GM21367 (cell line): ENCODE data around the gene BAZ1B.
A peak's percentile ranks its signal among the peaks of the same experiment; 100 is the strongest.
"Not testable (repeated sequence)": the region's sequence is repeated elsewhere in the genome, so short reads cannot be mapped to it uniquely, and the experiment has no call there.

Experiments used
- ATAC-seq: cut with Tn5 transposase; IDR thresholded peaks from one replicate; pipeline ENCODE4 v1.9.1; 2021; ENCODE audit not compliant: unreplicated experiment

The BAZ1B gene

GRCh38 chr7:73544678-73545077 lies 22.6 kb upstream of the BAZ1B start:
- no peak for ATAC-seq

GRCh38 chr7:73541722-73542121 lies 19.6 kb upstream of the BAZ1B start:
- no peak for ATAC-seq

- no peak for ATAC-seq
Measured at GRCh38 chr7:73539709-73540108, 17.6 kb upstream of the BAZ1B start.

- ATAC-seq, result not testable (repeated sequence)
Measured at GRCh38 chr7:73538510-73538909, 16.4 kb upstream of the BAZ1B start.

- no peak for ATAC-seq
Measured at GRCh38 chr7:73537051-73537450, 15.0 kb upstream of the BAZ1B start.

GRCh38 chr7:73536479-73536878 lies 14.4 kb upstream of the BAZ1B start:
- no peak for ATAC-seq

GRCh38 chr7:73535918-73536317 lies 13.8 kb upstream of the BAZ1B start:
- ATAC-seq, result not testable (repeated sequence)

- no peak for ATAC-seq
Measured at GRCh38 chr7:73533742-73534141, 11.6 kb upstream of the BAZ1B start.

GRCh38 chr7:73532224-73532623 lies 10.1 kb upstream of the BAZ1B start:
- ATAC-seq, result no peak

- no peak for ATAC-seq
Measured at GRCh38 chr7:73530800-73531199, 8.7 kb upstream of the BAZ1B start.

GRCh38 chr7:73526896-73527821 lies 5.1 kb upstream of the BAZ1B start:
- no peak for ATAC-seq

GRCh38 chr7:73526158-73526494 lies 4.0 kb upstream of the BAZ1B start:
- not testable (repeated sequence) for ATAC-seq

GRCh38 chr7:73521636-73522104 lies 423 bp downstream of the BAZ1B start:
- peak; percentile 29 for ATAC-seq

- no peak for ATAC-seq
Measured at GRCh38 chr7:73520673-73521635, 1.1 kb downstream of the BAZ1B start.

- no peak for ATAC-seq
Measured at GRCh38 chr7:73519867-73520672, 2.0 kb downstream of the BAZ1B start.

- ATAC-seq, result no peak
Measured at GRCh38 chr7:73518470-73518869, 3.6 kb downstream of the BAZ1B start.

- no peak for ATAC-seq
Measured at GRCh38 chr7:73517241-73517995, 4.7 kb downstream of the BAZ1B start.

GRCh38 chr7:73515178-73515577 lies 6.9 kb downstream of the BAZ1B start:
- ATAC-seq, result no peak

- ATAC-seq, result no peak
Measured at GRCh38 chr7:73512018-73512780, 9.9 kb downstream of the BAZ1B start.
